Stimulated activated naive CD8-positive, alpha-beta T cell treated with anti-CD3 and anti-CD28 coated beads, Interleukin-15, Interleukin-2, amounts not matched to agents 100 U/mL and 50 U/mL, for 24 hours (primary cell): ENCODE results near the gene WDR87.
"Not testable (repeated sequence)": the region's sequence is repeated elsewhere in the genome, so short reads cannot be mapped to it uniquely, and the experiment has no call there.

Experiments used
- ATAC-seq: fragments of 150-1000 bp; cut with Tn5 transposase; one replicate; pipeline ENCODE4 v1.10.0; 2021
- DNase-seq: peaks from one replicate; pipeline ENCODE4 v3.0.0; 2021

Gene WDR87

DNA sequence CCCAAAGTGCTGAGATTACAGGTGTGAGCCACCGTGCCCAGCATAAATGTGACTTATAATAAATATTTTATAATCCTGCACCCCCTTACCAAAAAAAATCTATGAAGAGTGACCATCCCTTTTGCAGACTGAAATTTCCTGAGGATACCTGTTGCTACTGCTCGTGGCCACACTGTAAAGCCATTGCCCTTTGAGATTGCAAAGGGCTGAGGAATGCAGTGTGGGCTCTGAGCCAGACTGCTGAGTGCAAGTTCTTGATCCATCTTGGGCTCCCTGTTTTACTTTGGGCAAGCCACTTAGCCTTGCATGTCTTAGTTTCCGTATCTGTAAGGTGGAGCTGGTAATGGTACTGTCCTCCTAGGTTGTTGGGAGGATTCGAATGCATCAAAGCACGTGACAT lies 24.0 kb upstream of the WDR87 start:
- ATAC-seq (no peak), DNase-seq (no peak)

DNA sequence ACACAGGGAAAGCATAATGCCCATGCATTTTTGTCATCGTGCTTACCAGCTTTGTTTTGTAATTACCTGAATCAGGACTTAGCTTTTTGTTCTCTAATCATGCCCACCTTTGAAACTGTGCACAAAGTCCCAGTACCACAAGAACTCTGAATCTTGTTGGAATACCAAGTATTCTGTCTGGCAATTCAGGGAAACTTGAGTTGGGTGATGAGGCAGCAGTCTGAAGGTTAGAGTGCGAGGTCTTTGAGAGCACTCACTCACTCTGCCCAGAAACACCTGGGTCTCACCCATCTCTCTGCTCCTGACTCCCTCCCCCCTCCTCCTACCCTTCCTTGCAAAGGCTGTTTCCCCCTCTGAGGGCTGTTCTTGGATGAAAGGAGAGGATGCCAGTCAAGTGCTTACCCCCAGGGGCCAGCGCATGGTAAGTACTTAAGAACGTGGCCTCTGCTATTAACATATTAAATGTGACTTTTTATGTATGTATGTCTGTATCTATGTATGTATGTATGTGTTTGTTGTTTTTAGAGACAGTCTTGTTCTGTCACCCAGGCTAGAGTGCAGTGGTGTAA lies 23.0 kb upstream of the WDR87 start:
- DNase-seq, result no peak
- ATAC-seq, result no peak

- DNase-seq, result no peak
- peak; percentile 24 for ATAC-seq
These were observed 22.3 kb upstream of the WDR87 start for GRCh38 chr19:37928527-37929286.

- DNase-seq (no peak), ATAC-seq (no peak)
These were observed 20.3 kb upstream of the WDR87 start for GRCh38 chr19:37926711-37927110.

DNA sequence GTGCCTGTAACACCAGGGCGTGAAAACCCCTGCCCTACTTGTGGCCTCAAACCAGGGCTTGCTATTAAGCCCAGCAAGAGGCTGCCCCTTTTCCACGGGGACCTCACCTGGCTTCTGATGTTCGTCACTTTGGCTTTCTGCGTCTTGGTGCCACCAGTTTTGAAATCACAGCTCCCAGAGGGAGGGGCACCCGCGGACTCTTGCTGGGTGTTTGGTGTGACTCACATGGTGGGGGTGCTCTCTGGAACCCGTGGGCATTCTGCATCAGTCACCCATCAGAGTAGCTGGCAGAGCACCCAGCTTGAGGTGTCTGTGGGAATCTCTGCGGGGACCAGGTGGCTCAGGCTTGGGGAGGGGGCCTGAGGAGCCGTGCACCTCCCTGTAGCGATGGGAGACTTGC lies 19.9 kb upstream of the WDR87 start:
- ATAC-seq, result no peak
- DNase-seq, result no peak

- no peak for ATAC-seq
- DNase-seq, result no peak
These were observed 18.8 kb upstream of the WDR87 start for GRCh38 chr19:37925212-37925611.

GRCh38 chr19:37924573-37924972 lies 18.2 kb upstream of the WDR87 start:
- not testable (repeated sequence) for DNase-seq

GRCh38 chr19:37920591-37921450 lies 14.4 kb upstream of the WDR87 start:
- ATAC-seq, result no peak
- DNase-seq, result no peak

More at GRCh38 chr19:37924573-37924972, 18.2 kb upstream of the WDR87 start:
- not testable (repeated sequence) for ATAC-seq

GRCh38 chr19:37914908-37915307 lies 8.5 kb upstream of the WDR87 start:
- no peak for DNase-seq
- ATAC-seq, result no peak

DNA sequence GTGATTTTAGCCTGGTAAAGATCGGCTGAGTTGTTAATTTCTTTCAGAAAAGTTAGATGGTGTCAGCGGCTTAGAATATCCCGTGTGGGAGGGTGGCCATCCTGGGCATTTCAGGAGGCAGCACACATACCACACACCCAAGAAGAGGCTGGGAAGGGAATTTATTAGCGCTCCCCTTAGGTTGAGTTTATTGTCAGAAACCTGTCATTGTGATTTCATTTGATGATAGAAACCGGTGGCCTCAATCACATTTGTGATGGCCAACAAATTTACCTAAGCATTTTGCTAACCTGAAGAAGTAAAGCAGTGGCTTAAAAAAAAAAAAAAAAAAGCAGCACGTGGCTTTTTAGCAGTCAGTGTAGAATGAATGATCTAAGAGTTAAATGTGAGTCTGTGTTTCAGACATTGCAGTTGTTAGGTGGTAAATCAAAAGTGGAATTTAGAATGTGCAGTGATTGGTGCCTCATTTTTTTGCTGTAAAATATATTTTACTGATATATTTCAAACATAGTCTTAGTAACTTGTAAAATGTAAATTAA lies 3.3 kb upstream of the WDR87 start:
- no peak for ATAC-seq
- no peak for DNase-seq

- ATAC-seq, result no peak
- DNase-seq, result no peak
These were observed 1.5 kb upstream of the WDR87 start for GRCh38 chr19:37907735-37908455.

DNA sequence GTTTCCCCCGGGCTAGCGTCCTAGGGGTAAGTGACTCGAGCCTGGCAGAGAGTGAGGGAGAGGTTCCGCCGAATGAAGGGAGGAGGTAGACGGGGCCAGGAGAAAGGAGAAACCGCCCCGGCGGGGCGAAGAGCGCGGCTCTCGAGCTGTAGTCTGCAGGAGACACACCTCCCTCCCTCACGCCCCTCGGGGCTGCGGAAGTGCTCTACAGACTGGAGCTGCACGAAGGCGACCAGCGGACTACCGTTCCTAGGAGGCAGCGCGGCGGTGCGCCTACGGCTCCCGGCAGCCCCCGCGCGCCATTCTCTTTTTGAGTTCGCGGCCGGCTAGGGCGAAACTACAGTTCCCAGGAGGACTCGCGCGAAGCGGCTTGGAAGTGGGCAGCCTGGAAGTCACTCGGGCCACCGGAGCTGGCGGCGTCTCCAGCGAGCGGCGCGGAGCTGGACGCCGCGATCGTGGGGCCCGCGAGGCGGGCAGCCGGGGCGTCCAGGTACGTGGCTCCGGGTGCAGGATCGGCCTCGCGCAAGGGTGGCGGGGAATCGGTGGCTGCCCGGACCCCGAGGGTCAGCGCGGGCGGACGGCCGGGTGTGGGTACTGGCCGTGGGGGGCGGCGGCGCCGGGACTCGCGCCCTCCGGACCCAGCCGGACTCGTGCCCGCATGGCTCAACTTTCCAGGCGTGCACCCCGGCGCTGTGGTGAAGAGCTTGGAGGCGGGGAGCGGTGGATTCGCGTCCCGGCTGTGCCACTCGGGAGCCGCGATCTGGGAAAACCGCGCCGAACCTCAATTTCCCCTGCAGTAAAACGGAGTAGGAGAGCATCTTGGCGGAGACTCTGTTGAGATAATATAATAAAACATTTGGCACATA lies 708 bp upstream of the WDR87 start, which contains the start of gene SIPA1L3:
SIPA1L3 (plus strand) TSS at position 340 of the 866 bp plus-strand sequence. CDS start 174,358 bp downstream, outside the sequence.
- DNase-seq (peak; percentile 92), ATAC-seq (peak; percentile 99)

DNA sequence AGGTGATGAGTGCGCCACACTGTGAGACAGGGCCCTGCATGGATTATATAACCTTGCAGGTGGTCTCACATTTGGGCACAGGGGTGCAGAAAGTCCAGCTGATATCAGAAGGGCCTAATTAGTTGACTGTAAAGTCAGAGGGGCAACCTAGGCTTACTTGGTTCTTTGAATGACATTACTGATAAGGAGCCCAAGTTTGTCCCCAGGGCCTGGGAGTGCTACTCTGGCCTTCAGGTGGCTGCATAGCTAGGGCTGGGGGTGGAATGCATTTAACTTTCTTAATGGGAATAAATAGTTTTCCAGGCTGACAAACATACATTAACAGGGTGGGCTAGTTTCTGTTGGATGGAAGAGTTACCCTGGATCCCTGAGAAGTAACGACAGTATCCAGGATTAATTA lies 3.3 kb downstream of the WDR87 start:
- ATAC-seq (no peak), DNase-seq (no peak)

GRCh38 chr19:37902668-37903067 lies 3.7 kb downstream of the WDR87 start:
- ATAC-seq (peak; percentile 16), DNase-seq (peak; percentile 88)

GRCh38 chr19:37899966-37900365 lies 6.4 kb downstream of the WDR87 start:
- no peak for ATAC-seq
- no peak for DNase-seq

- no peak for ATAC-seq
These were observed 6.9 kb downstream of the WDR87 start for GRCh38 chr19:37899453-37899852.

GRCh38 chr19:37896180-37896579 lies 10.2 kb downstream of the WDR87 start:
- DNase-seq (no peak), ATAC-seq (no peak)

More at GRCh38 chr19:37899453-37899852, 6.9 kb downstream of the WDR87 start:
- DNase-seq, result no peak

- no peak for DNase-seq
- ATAC-seq, result no peak
These were observed 12.4 kb downstream of the WDR87 start for GRCh38 chr19:37893845-37894575.

GRCh38 chr19:37886571-37886970 lies 19.8 kb downstream of the WDR87 start:
- no peak for DNase-seq
- ATAC-seq, result no peak

DNA sequence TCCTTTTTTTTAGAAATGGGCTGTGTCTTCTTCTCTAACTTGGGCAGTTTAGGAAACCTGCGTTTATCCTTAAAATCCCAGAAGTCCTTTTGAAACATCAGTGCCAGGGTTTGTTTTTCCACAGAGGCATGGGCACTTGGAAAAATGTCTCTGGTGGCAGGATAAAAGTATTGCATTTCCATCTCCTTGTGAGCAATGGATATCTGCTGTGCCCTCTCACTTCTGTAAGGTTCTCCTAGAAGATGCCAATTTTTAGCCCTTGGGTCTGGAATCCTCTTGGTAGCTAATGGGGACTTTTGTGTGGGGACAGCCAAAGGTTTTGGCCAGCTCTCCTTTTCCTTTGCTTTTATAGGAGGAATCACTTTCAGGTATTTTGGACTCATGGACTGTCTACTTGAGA lies 21.0 kb downstream of the WDR87 start:
- ATAC-seq (no peak), DNase-seq (no peak)
